ENCODE results near the gene UBE2G1.
"Not testable (repeated sequence)": the region's sequence is repeated elsewhere in the genome, so short reads cannot be mapped to it uniquely, and the experiment has no call there.

Gene UBE2G1
- 88.7 reads per million, percentile 80 among the genes with 10 or more reads in this experiment for total RNA-seq

DNA sequence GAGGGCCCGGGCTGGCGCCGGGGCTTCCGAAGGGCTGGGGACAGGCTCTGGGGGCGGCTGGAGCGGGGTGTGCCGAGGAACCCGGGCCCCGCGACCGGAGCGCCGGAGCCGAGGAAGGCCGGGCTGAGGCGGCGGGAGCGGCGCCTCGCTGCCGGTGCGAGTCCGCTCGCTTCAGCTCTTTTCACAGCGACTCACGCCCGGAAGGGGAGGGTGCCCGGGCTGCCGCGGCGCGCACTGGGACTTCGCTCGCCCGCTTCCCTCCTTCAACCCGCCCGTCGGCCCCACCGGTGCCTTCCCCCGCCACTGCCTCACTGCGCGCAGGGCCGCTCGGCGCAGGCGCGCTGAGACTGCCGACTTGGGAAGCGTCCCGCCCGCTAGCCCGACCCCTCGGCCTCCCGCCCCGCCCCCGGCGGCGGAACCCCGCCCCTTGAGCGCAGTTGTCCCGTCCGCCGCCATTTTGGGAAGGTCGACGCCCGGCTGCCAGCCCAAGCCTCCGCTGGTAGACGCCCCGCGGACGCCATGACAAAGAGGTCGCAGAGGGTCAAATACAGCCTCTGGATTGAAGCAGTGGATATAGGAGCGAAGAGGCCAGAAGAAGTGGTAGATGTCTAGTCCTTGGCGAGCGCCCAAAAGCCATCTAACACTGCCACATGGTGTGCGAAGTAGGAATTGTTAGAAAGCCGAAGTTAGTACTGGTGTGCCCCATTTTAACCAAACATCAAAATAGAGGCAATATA is at the start of gene UBE2G1:
Gene UBE2G1 (minus strand): TSS at position 349 of the 737 bp plus-strand sequence. CDS start 359 bp downstream, outside the sequence.
- DNase-seq: peak; percentile 97

DNA sequence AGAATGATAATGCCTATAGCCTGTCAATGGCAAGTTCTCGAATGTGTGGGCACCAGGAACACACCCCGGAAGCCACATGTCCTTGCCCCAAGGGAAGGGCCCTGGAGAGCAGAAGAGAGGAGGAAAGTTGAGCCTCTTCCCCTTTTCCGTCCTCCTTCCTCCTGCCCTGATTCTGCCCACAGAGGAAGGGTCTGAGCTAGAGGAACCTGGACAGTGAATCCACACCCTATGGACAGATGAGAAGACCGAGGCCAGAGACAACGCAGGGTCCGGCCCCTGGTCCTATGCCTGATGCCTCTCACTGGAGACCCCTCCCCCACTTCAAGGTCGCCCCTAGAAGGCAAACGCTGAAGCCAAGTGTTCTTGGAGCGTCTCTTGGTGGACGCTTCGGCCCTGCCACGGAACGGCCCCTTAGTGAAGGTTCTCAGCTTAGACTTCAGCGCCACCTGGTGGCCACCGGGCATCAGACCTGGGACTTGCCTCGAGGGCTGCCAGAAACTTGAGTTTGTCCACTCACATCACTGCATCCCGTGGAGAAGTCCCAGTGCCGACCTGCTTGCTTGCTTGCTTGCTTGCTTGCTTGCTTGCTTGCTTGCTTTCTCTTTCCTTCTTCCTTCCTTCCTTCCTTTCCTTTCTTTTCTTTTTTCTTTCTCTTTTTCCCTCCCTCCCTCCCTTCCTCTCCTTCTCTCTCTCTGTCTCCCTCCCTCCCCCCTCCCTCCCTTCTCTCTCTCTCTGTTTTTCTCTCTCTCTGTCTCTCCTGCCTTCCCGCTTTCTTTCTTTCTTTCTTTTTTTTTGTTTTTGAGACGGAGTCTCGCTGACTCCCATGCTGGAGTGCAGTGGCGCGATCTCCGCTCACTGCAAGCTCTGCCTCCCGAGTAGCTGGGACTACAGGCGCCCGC is 46.7 kb upstream of the UBE2G1 start:
- DNase-seq: peak; percentile 93

DNA sequence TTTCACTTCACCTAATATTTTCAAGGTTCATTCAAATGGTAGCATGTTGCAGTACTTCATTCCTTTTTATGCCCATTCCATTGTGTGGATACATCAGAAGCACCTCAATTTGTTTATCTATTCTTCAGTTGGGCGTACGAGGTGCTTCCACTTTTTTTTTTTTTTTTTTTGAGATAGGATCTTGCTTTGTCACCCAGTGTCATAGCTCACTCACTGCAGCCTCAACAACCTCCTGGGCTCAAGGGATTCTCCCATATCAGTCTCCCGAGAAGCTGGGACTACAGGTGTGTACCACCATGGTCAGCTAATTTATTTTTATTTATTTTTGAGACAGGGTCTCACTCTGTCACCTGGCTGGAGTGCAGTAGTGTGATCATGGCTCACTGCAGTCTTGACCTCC is 44.7 kb upstream of the UBE2G1 start:
- DNase-seq: no peak

DNA sequence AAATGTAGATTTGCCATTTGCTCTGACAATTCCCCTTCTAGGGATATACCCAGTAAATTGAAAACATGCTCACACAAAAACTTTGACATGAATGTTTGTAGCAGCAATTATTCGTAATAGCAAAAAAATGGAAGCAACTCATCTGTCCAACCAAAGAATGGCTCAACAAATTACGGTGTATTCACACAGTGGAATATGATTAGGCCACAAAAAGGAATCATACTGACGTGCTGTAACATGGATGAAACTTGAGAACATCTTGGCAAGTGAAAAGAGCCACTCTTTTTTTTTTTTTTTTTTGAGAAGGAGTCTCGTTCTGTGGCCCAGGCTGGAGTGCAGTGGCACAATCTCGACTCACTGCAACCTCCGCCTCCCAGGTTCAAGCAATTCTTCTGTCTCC is 43.2 kb upstream of the UBE2G1 start:
- DNase-seq: no peak

- DNase-seq: no peak
Observed at GRCh38 chr17:4407851-4408250, 41.4 kb upstream of the UBE2G1 start.

DNA sequence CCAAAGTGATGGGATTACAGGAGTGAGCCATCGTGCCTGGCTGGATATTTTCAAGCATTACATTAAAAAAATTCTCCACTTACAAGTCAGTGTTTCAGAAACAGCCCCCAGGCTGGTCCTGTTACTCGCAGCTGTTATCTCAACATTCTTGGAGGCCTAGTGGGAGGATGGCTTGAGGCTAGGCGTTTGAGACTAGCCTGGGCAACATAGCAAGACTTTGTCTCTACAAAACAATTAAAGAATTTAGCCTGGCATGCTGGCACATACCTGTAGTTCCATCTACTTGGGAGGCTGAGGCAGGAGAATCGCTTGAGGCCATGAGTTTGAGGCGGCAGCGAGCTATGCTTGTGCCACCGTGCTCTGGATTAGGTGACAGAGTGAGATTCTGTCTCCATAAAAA is 40.7 kb upstream of the UBE2G1 start:
- DNase-seq: no peak

- DNase-seq: no peak
Observed at GRCh38 chr17:4406386-4406785, 39.9 kb upstream of the UBE2G1 start.

DNA sequence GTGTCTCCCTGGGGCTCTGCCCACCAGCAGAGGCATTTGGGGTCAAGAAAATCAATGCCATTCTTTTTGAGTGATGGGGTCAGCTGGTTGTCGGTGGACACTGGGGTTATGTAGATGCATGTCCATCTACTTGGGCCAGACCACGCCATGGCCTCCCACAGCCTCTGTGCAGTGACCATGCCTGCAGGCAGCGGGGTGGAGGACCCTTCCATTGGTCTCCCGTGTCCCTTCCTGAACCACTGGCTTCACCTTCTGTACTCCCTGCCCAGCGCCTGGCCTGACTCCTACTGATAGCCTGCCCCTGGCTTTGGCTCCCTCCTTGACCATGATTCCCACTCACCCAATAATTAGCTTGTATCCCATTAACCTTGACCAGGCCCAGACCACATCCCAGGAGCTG is 39.2 kb upstream of the UBE2G1 start:
- no peak for DNase-seq

DNA sequence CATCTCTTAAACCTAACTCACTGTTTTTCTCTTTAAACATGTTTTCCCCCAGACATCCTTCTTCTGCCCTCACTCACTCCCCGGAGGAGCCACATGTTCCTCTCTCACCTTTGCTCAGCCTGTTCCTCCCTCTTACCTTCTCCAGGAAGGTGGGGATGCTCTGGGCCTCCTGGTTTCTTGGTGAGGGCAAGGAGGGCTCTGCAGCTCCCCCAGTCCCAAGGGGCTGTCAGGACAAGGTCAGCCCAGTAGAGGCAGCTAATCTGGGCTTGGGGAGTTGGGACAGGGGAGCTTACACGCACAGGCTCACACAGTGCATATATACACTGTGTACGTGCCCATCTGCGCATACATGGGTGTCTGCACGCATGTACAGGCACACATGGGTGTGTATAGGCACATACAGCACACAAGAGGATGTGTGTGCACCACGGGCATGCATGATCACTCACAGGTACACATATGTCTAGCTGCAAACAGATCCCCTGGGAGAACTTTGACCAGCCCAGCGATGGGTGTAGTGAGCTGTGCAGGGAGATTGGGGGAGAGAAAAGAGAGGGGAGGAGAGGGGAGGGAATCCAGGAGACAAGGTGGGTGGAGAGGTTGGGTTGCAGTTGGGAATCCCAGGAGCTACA is 38.7 kb upstream of the UBE2G1 start:
- no peak for DNase-seq

DNA sequence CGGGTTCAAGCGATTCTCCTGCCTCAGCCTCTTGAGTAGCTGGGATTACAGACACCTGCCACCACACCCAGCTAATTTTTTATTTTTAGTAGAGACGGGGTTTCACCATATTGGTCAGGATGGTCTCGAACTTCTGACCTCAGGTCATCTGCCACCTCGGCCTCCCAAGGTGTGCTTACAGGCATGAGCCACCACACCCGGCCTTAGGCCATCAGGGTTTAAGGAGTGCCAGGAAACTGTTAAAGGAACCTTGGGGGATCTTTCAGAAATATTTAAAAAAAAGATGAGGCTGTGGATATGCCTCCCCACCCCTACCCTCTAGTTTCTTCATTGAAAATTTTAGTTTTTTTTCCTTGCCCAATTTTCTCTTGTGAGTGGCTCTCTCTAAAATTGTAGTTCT is 31.4 kb upstream of the UBE2G1 start:
- no peak for DNase-seq

- DNase-seq: no peak
Observed at GRCh38 chr17:4395111-4395478, 28.6 kb upstream of the UBE2G1 start.

DNA sequence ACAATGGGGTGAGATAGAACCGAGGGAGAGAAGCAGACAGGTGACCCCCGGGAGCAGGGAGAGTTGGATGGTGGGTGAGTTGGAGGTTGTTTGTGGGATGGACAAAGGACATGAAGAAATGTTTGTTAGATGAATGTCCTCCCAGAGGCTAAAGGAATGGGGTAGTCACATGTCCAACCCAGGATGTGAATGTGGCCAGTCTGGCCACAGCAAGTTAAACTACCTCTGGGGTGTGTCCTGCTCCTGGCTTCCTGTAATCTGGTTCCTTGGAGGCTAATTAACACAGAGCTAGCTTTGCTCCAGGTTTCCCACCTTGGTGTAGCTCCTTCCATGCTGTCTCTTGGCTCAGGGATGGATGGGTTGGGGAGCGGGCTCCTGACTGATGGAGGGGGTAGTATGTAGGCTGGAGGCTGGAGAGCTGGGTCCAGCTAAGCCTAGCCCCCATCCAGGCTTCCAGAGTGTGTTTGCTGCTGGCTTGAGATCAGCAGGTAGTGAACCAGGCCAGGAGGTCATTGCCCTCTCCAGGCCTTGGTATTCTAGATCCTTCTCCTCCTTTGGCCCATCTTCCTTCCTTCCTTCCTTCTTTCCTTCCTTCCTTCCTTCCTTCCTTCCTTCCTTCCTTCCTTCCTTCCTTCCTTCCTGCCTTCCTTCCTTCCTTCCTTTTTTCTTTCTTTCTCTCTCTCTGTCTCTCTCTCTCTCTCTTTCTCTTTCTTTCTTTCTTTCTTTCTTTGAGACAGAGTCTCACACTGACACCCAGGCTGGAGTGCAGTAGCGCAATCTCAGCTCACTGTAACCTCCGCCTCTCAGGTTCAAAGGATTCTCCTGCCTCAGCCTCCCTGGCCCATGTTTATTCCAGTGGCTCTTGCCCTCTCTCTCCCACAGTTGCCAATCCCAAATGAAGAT is 28.0 kb upstream of the UBE2G1 start:
- no peak for DNase-seq

GRCh38 chr17:4393806-4394205 is 27.3 kb upstream of the UBE2G1 start:
- DNase-seq: no peak

- no peak for DNase-seq
Observed at GRCh38 chr17:4389079-4389478, 22.6 kb upstream of the UBE2G1 start.

- DNase-seq: no peak
Observed at GRCh38 chr17:4387137-4387536, 20.7 kb upstream of the UBE2G1 start.

GRCh38 chr17:4386406-4386805 is 19.9 kb upstream of the UBE2G1 start:
- no peak for DNase-seq

DNA sequence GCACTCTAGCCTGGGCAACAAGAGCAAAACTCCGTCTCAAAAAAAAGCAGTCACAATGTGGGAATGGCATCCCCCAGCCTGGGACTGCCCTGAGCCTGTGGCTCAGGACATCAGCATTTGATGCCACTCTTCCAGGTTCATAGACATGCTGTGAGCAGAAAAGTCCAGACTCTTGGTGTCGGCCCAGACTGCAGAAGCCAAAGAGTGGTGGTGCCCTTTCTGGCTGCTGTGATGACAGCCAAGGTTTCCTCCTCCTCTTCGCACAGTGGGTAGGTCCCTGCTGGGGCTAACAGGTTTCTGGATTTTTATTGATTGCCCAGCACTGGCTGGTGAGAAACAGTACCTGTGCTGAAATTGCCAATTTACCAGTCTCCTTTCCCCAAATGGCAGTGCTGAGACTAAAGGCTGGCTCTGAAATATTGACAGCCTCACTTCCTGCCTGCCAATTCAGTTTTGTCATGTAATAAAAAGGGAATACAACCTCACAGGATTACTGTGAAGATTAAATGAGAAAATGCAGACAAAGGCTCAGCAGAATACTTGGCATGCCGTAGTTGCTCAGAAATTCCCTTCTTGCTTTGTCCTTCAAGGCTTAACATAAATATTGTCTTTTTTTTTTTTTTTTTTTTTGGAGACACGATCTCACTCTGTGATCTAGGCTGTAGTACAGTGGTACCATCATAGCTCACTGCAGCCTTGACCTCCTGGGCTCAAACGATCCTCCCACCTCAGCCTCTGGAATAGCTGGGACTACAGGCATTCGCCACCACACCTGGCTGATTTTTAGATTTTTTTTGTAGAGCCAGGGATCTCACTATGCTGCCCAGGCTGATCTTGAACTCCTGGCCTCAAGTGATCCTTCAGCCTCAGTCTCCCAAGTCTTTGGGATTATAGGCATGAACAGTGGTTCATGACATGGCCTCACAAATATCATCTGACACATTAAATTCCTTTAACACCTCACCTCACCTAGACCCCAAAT is 15.5 kb upstream of the UBE2G1 start:
- DNase-seq: no peak

DNA sequence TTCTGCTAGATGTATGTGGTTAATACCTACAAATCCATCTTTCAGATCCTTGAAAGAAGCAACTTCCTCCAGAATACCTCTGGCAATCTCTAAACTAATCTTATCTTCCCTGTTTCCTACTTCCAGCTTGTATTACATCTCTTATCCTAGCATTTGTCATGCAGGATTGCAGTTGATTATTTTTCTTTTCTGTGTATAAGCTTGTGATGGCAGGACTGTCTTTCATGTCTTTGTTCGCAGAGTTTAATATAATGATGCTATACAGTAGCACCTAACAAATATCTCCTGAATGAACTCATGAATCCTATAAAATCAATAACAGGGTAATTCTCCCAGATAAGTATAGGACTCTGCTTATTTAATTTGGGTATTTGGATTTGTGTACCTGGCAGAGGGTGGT is 12.2 kb upstream of the UBE2G1 start:
- no peak for DNase-seq

DNA sequence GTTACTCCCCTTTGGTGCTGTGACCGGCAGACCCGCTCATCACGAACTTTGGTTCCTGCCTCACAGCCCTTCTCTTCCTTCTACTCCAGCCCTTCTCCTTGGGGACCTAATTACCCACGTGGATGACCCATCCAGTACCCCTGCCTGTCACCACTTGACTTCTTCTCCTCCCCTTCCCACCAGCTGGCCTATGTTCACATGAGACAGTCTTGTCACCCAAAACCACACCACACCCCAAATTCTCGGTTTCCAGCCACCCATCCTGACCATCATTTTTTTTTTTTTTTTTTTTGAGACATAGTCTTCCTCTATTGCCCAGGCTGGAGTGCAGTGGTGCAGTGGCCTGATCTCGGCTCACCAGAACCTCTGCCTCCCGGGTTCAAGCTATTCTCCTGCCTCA is 10.8 kb upstream of the UBE2G1 start:
- not testable (repeated sequence) for DNase-seq

DNA sequence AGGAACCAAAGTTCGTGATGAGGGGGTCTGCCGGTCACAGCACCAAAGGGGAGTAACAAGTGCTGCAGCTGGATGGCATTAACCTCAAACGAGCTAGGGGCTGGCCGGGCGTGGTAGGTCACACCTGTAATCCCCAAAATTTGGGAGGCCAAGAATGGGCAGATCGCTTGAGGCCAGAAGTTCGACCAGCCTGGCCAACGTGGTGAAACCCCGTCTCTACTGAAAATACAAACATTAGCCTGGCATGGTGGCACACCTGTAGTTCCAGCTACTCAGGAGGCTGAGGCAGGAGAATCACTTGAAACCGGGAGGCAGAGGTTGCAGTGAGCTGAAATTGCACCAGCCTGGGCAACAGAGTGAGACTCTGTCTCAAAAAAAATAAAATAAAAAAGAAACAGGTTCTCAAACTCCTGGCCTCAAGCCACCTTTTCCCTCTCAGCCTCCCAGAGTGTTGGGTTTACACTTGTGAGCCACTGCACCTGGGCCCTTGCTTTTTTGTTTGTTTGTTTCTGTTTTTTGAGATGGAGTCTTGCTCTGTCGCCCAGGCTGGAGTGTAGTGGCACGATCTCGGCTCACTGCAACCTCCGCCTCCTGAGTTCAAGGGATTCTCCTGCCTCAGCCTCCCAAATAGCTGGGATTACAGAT is 9.4 kb upstream of the UBE2G1 start:
- not testable (repeated sequence) for DNase-seq

All from effector CD4-positive, alpha-beta T cell (primary cell).